Right lobe of liver (tissue), 6 donors: ENCODE results near the gene PDE10A. TPM values are rescaled to one million over a fixed set of nuclear protein-coding genes. Genes with fewer than 3 reads are reported as not detected.
"Not testable (repeated sequence)": the region's sequence is repeated elsewhere in the genome, so short reads cannot be mapped to it uniquely, and the experiment has no call there.

ENCODE experiments used
- ATAC-seq, 4 donors: fragments of 200-7000 bp; cut with Tn5 transposase; one replicate each; pipeline ENCODE4 v1.9.1; 2020; ENCODE audit warnings: mild to moderate bottlenecking in 4 of 4, moderate library complexity in 4 of 4
- DNase-seq, 3 donors: peaks; one replicate each; pipeline ENCODE4 v3.0.0-alpha.2; 2020
- H3K27ac ChIP-seq, 3 donors: fragments of 200-600 bp; one replicate each; pipeline ENCODE4 v1.8.0; 2022
- H3K27me3 ChIP-seq, 2 donors: fragments of 200-600 bp; one replicate each; pipeline ENCODE4 v1.8.0; 2022
- H3K36me3 ChIP-seq, 4 donors: fragments of 200-600 bp; sonication (generic) in 1 of 4; one replicate each; pipeline versions ENCODE4 v1.5.1 to v1.8.0; 2017 to 2022; ENCODE audit warnings: control low read depth in 1 of 4
- H3K4me1 ChIP-seq, 4 donors: fragments of 200-600 bp; sonication (generic) in 1 of 4; one replicate each; pipeline versions ENCODE4 v1.5.1 to v1.8.0; 2017 to 2022; ENCODE audit warnings: control low read depth in 1 of 4
- H3K4me3 ChIP-seq, 3 donors: fragments of 200-600 bp; one replicate each; pipeline ENCODE4 v1.8.0; 2022
- H3K9me3 ChIP-seq, 4 donors: fragments of 200-600 bp; sonication (generic) in 1 of 4; one replicate each; pipeline versions ENCODE4 v1.5.1 to v1.8.0; 2017 to 2022; ENCODE audit warnings: control low read depth in 1 of 4
- CTCF ChIP-seq, 4 donors: fragments of 200-600 bp in 3 of 4; fragments of 450-650 bp in 1 of 4; IDR thresholded peaks; one replicate each; pipeline versions ENCODE4 v1.5.1 to v1.8.0; 2016 to 2022; ENCODE audit warnings: antibody characterized with exemption in 4 of 4, mild to moderate bottlenecking in 2 of 4
- POLR2A ChIP-seq: fragments of 450-650 bp; IDR thresholded peaks from one replicate; pipeline ENCODE4 v1.6.1; 2017; ENCODE audit warnings: antibody characterized with exemption, mild to moderate bottlenecking
- WGBS: methylation state at CpG from one replicate; pipeline ENCODE4 v1.1.6; 2018; ENCODE audit warnings: low coverage, low lambda C conversion rate; ENCODE audit not compliant: insufficient coverage; ENCODE audit errors: missing lambda C conversion rate; 5-methylcytosine and 5-hydroxymethylcytosine counted together
- intact Hi-C, 2 donors: fragments of 100-400 bp; cut with DNase I; formaldehyde crosslinking; loops; one replicate each; pipeline versions ENCODE4 v1.11.2 to v1.14.1; 2022
- total RNA-seq, 6 experiments: library from RNA; depleted of rRNA in 2 of 6; stranded (reverse); fragments of >200 nt in 2 of 6; fragmentation: NEBNext Ultra II Directional in 3 of 6; extraction: Animal tissue kit (Norgen Biotek cat#: 25700) in 3 of 6; gene quantifications; one replicate each; pipeline versions ENCODE4 v1.1.0 to v1.2.4, GENCODE V29; 2016 to 2023
- donor health status: DM: no; HTN: yes; CAD: no.
- donor health status: DM: no; HTN: no; CAD: no.
- donor health status: DM: no; HTN: no; CAD: no.
- donor health status: DM: no; HTN: yes; CAD: no.
- donor health status: DM: no; HTN: yes; CAD: no.

The PDE10A gene
- total RNA-seq, 6 experiments from 2014 or later: 0.48 to 1.5 (median 0.65) TPM

- no peak for DNase-seq
- Histone ChIP-seq H3K27ac (no peak overlapping the region), H3K27me3 (no peaks in the 10 kb centered on the region), H3K4me1 (no peaks in the 10 kb centered on the region), H3K36me3 (no peaks in the 10 kb centered on the region), H3K4me3 (no peak overlapping the region), H3K9me3 (no peaks in the 10 kb centered on the region)
- intact Hi-C loops: no loop called here
- ATAC-seq: no peak
- WGBS: 58% methylated on average over 3 of the region's 3 CpGs
- TF ChIP-seq POLR2A (no peak), CTCF (IDR thresholded peaks at IDR 0.05) (no peak)
Observed at GRCh38 chr6:165597821-165598220, 65.2 kb downstream of the PDE10A start.

DNA sequence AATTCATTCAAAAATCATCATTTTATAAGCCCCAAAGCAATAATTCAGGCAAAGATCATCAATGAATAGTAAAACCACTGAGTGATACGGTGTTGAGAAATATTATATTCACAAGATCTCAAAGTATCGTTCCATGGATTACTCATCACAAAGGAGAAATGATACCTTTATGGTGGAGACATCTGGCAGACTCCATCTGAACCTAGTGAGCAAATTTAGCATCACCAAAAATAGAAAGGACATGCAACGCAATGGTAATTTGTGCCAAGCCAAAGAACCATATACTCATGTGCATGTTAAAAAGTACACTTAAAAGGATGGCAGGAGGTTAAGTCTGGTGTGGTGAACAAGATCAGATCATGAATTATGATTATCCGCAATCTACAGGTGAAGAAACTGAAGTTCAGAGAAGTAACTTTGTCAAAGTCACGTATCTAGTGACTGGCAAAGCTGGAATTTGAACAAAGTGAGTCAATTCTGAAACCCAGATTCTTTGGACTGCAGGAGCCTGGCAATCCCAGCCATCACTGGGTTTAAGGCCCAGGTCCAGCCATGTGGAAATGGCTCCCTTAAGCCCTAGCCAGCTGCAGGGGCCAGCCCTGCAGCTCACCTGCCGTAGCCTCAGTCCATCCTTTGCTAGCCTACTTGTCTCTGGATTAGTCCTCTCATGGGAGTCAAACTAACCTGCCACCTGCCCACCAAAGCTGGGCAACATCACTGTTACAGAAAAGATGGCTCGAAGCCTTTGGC lies 68.3 kb downstream of the PDE10A start:
- WGBS: 47% methylated on average over 7 of the region's 7 CpGs
- Histone ChIP-seq H3K4me1 (no peaks in the 10 kb centered on the region), H3K36me3 (no peaks in the 10 kb centered on the region), H3K27me3 (no peaks in the 10 kb centered on the region), H3K4me3 (no peak overlapping the region), H3K27ac (no peak overlapping the region), H3K9me3 (no peaks in the 10 kb centered on the region)
- ATAC-seq: no peak
- no peak for DNase-seq
- no peak for TF ChIP-seq POLR2A
- no peak for TF ChIP-seq CTCF (IDR thresholded peaks at IDR 0.05)
- intact Hi-C loops: no loop called here

GRCh38 chr6:165592947-165593346 lies 70.1 kb downstream of the PDE10A start:
- H3K27ac ChIP-seq, H3K9me3 ChIP-seq, H3K4me3 ChIP-seq, DNase-seq, intact Hi-C loops, ATAC-seq, H3K4me1 ChIP-seq, H3K36me3 ChIP-seq, H3K27me3 ChIP-seq: not testable (repeated sequence)
- WGBS: 72% methylated on average over 3 of the region's 4 CpGs

DNA sequence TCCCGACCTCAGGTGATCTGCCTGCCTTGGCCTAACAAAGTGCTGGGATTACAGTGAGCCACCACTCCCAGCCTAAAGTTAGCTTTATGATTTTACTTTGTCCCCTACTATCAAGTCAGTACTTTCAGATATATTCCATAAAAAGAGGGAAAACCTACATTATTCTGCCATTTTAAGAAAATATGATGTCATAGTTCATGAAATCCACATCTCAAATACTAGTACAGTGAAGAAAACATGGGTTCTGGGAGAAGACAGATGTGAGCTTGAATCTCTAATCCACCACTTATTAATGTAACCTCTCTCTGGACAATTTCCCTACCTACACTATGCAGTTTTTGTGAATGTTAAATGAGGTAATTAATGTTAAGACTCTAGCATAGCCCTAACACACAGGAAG lies 74.5 kb downstream of the PDE10A start:
- intact Hi-C loops: no loop called here
- no peaks in the 10 kb centered on the region for H3K27me3 ChIP-seq
- no CpG with 5 or more reads among the region's 1 CpG for WGBS
- no peak overlapping the region for H3K4me3 ChIP-seq
- no peaks in the 10 kb centered on the region for H3K9me3 ChIP-seq
- DNase-seq (no peak), ATAC-seq (no peak)
- no peaks in the 10 kb centered on the region for H3K4me1 ChIP-seq
- H3K36me3 ChIP-seq: no peaks in the 10 kb centered on the region
- H3K27ac ChIP-seq: no peak overlapping the region
- no peak for TF ChIP-seq POLR2A

- H3K36me3 ChIP-seq: no peaks in the 10 kb centered on the region
Observed at GRCh38 chr6:165587206-165587605, 75.8 kb downstream of the PDE10A start.

More at GRCh38 chr6:165587206-165587605, 75.8 kb downstream of the PDE10A start:
- Histone ChIP-seq H3K4me3 (no peak overlapping the region), H3K9me3 (no peaks in the 10 kb centered on the region), H3K27ac (no peak overlapping the region), H3K27me3 (no peaks in the 10 kb centered on the region), H3K4me1 (no peaks in the 10 kb centered on the region)
- WGBS: 66% methylated on average over 5 of the region's 5 CpGs
- intact Hi-C loops: no loop called here
- TF ChIP-seq POLR2A (no peak), CTCF (IDR thresholded peaks at IDR 0.05) (no peak)
- no peak for ATAC-seq
- DNase-seq: no peak
